CD8-positive, alpha-beta memory T cell (primary cell): Measurements from ENCODE around the gene PIAS3. TPM values are rescaled to one million over a fixed set of nuclear protein-coding genes. Genes with fewer than 3 reads are reported as not detected.

Source experiments
- CTCF ChIA-PET: fragments of 350-600 bp; sonication (Branson Sonifier 250); formaldehyde crosslinking; loops from one replicate; lab custom pipeline; 2021; ENCODE audit warnings: antibody characterized with exemption; lab: Charles Lee
- POLR2A ChIA-PET: fragments of 350-600 bp; sonication (Branson Sonifier 250); formaldehyde crosslinking; loops from one replicate; lab custom pipeline; 2021; ENCODE audit warnings: antibody characterized with exemption; lab: Charles Lee
- DNase-seq, 5 donors: peaks; one replicate each; pipeline versions ENCODE4 v3.0.0 to v3.0.0-alpha.2; 2020 to 2022; ENCODE audit warnings: mixed read lengths in 1 of 5
- H3K27ac ChIP-seq: one replicate; pipeline ENCODE4 v1.7.0; 2013; ENCODE audit warnings: low read depth, mild to moderate bottlenecking, low read length, moderate library complexity
- H3K27me3 ChIP-seq: 2 replicates; pipeline ENCODE4 v1.7.0; 2013; ENCODE audit warnings: low read length, mild to moderate bottlenecking; ENCODE audit not compliant: insufficient read depth, poor library complexity, severe bottlenecking
- H3K36me3 ChIP-seq: 2 replicates; pipeline ENCODE4 v1.7.0; 2013; ENCODE audit warnings: mild to moderate bottlenecking, low read length, moderate library complexity; ENCODE audit not compliant: insufficient read depth
- H3K4me1 ChIP-seq: 2 replicates; pipeline ENCODE4 v1.7.0; 2013; ENCODE audit warnings: mild to moderate bottlenecking, low read length, moderate library complexity; ENCODE audit not compliant: insufficient read depth
- H3K4me3 ChIP-seq: 2 replicates; pipeline ENCODE4 v1.7.0; 2013; ENCODE audit warnings: mild to moderate bottlenecking, low read length
- H3K9me3 ChIP-seq: 2 replicates; pipeline ENCODE4 v1.7.0; 2013; ENCODE audit warnings: mild to moderate bottlenecking, low read length
- H3K27ac Mint-ChIP-seq, 8 donors: one replicate each; pipeline ENCODE4 v1.8.0; 2020 to 2021; ENCODE audit warnings: mixed read lengths in 8 of 8, mild to moderate bottlenecking in 6 of 8, inconsistent platforms in 3 of 8, moderate library complexity in 3 of 8
- H3K27me3 Mint-ChIP-seq, 2 donors: one replicate each; pipeline ENCODE4 v1.8.0; 2020 to 2021; ENCODE audit warnings: mixed read lengths in 2 of 2, mild to moderate bottlenecking in 1 of 2, moderate library complexity in 1 of 2
- H3K36me3 Mint-ChIP-seq, 3 donors: one replicate each; pipeline ENCODE4 v1.8.0; 2020 to 2021; ENCODE audit warnings: mixed read lengths in 3 of 3, inconsistent platforms in 1 of 3, mild to moderate bottlenecking in 1 of 3
- H3K4me1 Mint-ChIP-seq, 3 donors: one replicate each; pipeline ENCODE4 v1.8.0; 2020 to 2021; ENCODE audit warnings: mixed read lengths in 3 of 3, inconsistent platforms in 1 of 3, mild to moderate bottlenecking in 1 of 3
- H3K4me3 Mint-ChIP-seq, 7 donors: one replicate each; pipeline ENCODE4 v1.8.0; 2020 to 2021; ENCODE audit warnings: mixed read lengths in 7 of 7, mild to moderate bottlenecking in 6 of 7, moderate library complexity in 4 of 7, inconsistent platforms in 2 of 7
- H3K9me3 Mint-ChIP-seq, 5 donors: one replicate each; pipeline ENCODE4 v1.8.0; 2020 to 2022; ENCODE audit warnings: mixed read lengths in 5 of 5, mild to moderate bottlenecking in 3 of 5, moderate library complexity in 2 of 5, inconsistent platforms in 1 of 5
- polyA plus RNA-seq: library from polyadenylated mRNA; unstranded; fragments of 300-500 nt; fragmentation: Illumina TruSeq; gene quantifications from one replicate; pipeline ENCODE4 v1.2.3, GENCODE V29; 2021
- total RNA-seq, 2 experiments: library from RNA; stranded (reverse); gene quantifications; one replicate each; pipeline ENCODE4 v1.2.3, GENCODE V29; 2021

PIAS3 gene
- total and polyA plus RNA-seq, 3 experiments from 2014 or later, result 16.7 to 21.2 (median 18.3) TPM

DNA sequence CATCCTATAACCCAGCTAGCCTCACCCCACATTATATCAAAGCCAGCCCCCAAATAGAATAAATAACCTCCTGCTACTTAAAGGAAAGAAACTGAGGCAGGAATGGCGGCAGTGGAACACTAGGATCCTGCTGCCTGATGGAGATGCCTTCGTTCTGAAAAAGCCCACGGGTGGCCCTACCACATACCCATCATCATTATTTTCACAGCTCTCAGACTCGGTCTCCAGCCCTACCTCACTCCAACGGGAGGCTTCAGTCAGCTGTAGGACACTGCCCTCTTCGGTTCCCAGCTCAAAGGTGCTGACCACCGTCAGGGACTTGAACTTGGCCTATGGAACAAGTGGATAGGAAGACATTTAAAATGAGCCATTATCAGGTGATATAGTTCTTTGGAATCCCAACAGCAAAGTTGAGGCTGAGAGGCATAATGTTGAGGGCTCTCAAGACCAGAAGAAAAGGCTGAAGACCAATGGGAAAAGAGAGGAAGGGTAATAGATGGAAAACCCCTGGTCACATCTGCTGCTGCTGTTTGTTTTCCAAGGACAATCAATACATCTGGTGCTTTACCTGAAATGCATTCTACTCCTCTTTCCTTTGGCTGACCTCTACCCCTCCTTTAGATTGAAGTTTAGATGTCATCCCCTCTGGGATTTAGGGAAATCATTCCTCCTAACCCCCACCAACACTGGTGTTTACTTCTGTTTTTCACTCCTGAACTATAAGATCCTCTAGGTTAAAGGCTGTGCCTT, 34.6 kb upstream of the PIAS3 start:
- POLR2A ChIA-PET, result interaction anchor here (1.2 kb wide), 1 partner anchor 11 kb away, joined by 3 read pairs; no protein-coding TSS in a partner anchor
- H3K4me3 Mint-ChIP-seq, result no peak overlapping the region
- H3K4me1 Mint-ChIP-seq, result no peaks in the 10 kb centered on the region
- Histone ChIP-seq H3K27me3 (no peaks in the 10 kb centered on the region), H3K27ac (no peak overlapping the region), H3K4me1 (no peaks in the 10 kb centered on the region), H3K36me3 (no peaks in the 10 kb centered on the region), H3K4me3 (no peak overlapping the region), H3K9me3 (no peaks in the 10 kb centered on the region)
- H3K9me3 Mint-ChIP-seq, result no peaks in the 10 kb centered on the region
- H3K27ac Mint-ChIP-seq, result peak overlapping the region in 1 of 8 donors; percentile 12
- CTCF ChIA-PET, result interaction anchor here (2.2 to 4.8 kb wide), 6 partner anchors 14 to 113 kb away, joined by 6 to 29 read pairs (median 12); partner anchors contain the start of genes ANKRD34A, ITGA10, NUDT17 and POLR3GL
- peaks cover 0 to 6% (median 4%) of the 10 kb centered on the region in 3 donors for H3K36me3 Mint-ChIP-seq
- DNase-seq, result no peak
- H3K27me3 Mint-ChIP-seq, result no peaks in the 10 kb centered on the region

DNA sequence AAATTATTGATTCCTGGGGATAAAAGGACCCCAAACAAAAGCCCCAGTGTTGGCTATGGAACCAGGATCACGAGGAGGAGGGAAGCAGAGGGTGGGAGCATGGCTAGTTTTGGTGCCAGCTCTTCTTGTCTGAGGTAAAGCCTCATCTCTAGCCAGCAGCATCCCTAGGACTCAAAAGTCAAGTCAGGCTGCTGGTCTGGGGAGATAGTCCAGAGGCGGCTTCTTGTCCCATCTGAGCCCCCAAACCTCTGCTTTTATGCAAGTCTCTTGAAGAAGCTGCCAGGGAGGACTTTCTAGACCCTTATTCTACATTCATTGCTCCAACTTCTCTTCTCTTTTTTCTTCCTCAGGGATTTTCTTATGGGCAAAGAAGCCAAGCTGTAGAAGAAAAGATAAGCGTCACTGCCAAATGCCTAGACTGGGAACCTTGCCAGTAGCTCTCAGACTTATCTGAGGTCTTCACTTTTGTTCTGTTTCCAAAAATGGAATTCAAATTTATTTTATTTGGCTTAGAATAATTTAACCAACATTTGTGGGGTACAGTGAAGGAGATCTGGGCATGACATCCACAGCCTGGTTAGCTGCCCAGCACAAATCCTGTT, 33.7 kb upstream of the PIAS3 start:
- POLR2A ChIA-PET, result interaction anchor here (0.7 to 1.2 kb wide), 2 partner anchors 10 to 34 kb away, joined by 3 to 4 read pairs; partner anchors contain the start of gene PIAS3

DNA sequence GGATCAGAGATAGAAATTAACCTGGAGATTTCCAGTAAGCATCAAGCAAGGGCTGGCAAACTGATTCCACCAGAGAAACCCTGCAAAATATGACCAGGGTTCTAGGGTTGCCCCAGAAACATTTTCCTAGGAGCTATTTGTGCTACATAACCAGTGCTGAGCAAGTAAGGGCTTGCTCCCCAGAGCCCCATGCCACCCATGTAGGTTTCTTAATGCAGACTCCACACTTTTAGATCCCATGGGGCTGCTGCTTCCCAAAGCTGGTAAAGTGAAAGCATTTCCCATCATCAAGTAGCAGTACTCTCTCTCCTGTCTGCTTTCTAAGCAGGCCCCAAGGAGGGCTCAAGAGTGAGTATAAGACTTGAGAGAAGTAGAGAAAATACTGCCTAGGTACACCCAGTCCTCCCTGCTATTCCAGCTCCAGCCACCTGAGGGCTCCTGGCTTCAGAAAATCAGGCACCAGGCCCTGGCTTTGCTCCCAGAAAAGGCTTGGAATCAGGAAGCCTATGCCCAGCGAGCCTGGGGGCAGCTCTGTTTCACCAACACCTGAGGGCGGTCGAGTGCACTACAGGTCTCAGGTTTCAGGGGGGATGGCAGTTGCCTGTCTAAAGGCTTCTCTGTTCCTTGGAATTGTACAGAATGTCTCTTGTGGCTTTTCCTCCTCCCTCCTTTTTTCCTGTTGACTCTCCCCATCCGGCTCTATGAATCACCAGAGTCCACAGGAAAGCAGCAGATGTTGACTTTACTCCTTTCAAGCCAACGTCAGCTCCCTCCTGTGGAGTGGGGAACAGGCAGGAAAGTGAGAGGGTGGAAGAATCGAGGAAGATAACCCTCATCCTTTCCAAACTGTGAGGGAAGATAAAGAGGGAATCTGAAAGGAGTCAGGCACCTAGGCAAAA, 33.0 kb upstream of the PIAS3 start:
- H3K27me3 Mint-ChIP-seq, result no peaks in the 10 kb centered on the region
- no peak overlapping the region for H3K4me3 Mint-ChIP-seq
- peak overlapping the region in 1 of 8 donors; percentile 83 for H3K27ac Mint-ChIP-seq
- H3K36me3 ChIP-seq, result no peaks in the 10 kb centered on the region
- no peaks in the 10 kb centered on the region for H3K9me3 Mint-ChIP-seq
- CTCF ChIA-PET, result interaction anchor here (0.6 to 4.8 kb wide), 21 partner anchors 13 to 146 kb away, joined by 3 to 29 read pairs (median 5); partner anchors contain the start of genes ANKRD34A, HJV, ITGA10 and LIX1L
- H3K36me3 Mint-ChIP-seq, result peaks cover 0 to 2% (median 2%) of the 10 kb centered on the region in 3 donors
- DNase-seq, result peak in 4 of 5 donors; percentile 6 to 59 (median 32)
- no peaks in the 10 kb centered on the region for H3K27me3 ChIP-seq
- H3K27ac ChIP-seq, result no peak overlapping the region
- H3K9me3 ChIP-seq, result no peaks in the 10 kb centered on the region
- H3K4me3 ChIP-seq, result no peak overlapping the region
- H3K4me1 ChIP-seq, result no peaks in the 10 kb centered on the region
- POLR2A ChIA-PET, result interaction anchor here (0.6 to 0.7 kb wide), 2 partner anchors 33 to 140 kb away, joined by 4 read pairs; partner anchors contain the start of gene PIAS3
- peaks cover 0 to 1% (median under 1%) of the 10 kb centered on the region in 3 donors for H3K4me1 Mint-ChIP-seq

More for the DNA sequence above, 33.7 kb upstream of the PIAS3 start:
- H3K27ac Mint-ChIP-seq, result peak overlapping the region in 1 of 8 donors; percentile 33
- H3K36me3 ChIP-seq, result no peaks in the 10 kb centered on the region
- peak overlapping the region in 1 of 7 donors; percentile 38 for H3K4me3 Mint-ChIP-seq
- CTCF ChIA-PET, result interaction anchor here (0.6 to 4.8 kb wide), 19 partner anchors 13 to 128 kb away, joined by 3 to 29 read pairs (median 6); partner anchors contain the start of genes ANKRD34A, HJV, ITGA10 and LIX1L
- H3K36me3 Mint-ChIP-seq, result peaks cover 0 to 2% (median 2%) of the 10 kb centered on the region in 3 donors
- no peaks in the 10 kb centered on the region for H3K9me3 Mint-ChIP-seq
- H3K4me1 Mint-ChIP-seq, result no peaks in the 10 kb centered on the region
- H3K27me3 Mint-ChIP-seq, result no peaks in the 10 kb centered on the region
- H3K9me3 ChIP-seq, result no peaks in the 10 kb centered on the region
- no peak overlapping the region for H3K4me3 ChIP-seq
- no peaks in the 10 kb centered on the region for H3K27me3 ChIP-seq
- no peak for DNase-seq
- H3K4me1 ChIP-seq, result no peaks in the 10 kb centered on the region
- no peak overlapping the region for H3K27ac ChIP-seq

DNA sequence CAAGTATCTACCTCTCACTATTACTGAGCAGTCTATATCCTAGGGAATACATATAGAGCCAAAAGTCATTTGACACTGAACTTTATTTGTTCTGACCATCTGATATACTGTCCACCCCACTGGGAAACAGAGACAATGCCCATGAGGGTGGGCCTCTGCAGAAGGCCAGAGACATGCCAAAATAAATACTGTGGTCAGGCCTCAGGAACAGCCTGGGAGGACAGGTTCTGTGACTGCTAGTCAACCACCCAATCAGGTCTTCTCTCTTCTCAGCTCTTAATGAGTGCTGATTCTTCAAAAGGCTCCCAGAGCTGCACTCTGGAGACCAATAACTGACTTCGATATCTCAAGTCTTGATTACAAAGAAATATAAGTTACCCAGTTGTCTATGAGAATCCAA, 32.3 kb upstream of the PIAS3 start:
- Mint-ChIP-seq H3K27me3 (no peaks in the 10 kb centered on the region), H3K4me1 (peaks cover 3 to 6% (median 4%) of the 10 kb centered on the region in 3 donors), H3K4me3 (no peak overlapping the region), H3K27ac (no peak overlapping the region), H3K36me3 (peaks cover 0 to 2% (median 0%) of the 10 kb centered on the region in 3 donors), H3K9me3 (no peaks in the 10 kb centered on the region)
- ChIA-PET POLR2A (interaction anchor here (0.6 kb wide), 1 partner anchor 141 kb away, joined by 4 read pairs; no protein-coding TSS in a partner anchor), CTCF (interaction anchor here (0.6 to 4.8 kb wide), 19 partner anchors 12 to 147 kb away, joined by 3 to 29 read pairs (median 5); partner anchors contain the start of genes ANKRD34A, HJV, ITGA10 and LIX1L)
- Histone ChIP-seq H3K9me3 (no peaks in the 10 kb centered on the region), H3K27ac (no peak overlapping the region), H3K27me3 (no peaks in the 10 kb centered on the region), H3K36me3 (no peaks in the 10 kb centered on the region), H3K4me1 (peaks cover 4% of the 10 kb centered on the region), H3K4me3 (no peak overlapping the region)
- no peak for DNase-seq

DNA sequence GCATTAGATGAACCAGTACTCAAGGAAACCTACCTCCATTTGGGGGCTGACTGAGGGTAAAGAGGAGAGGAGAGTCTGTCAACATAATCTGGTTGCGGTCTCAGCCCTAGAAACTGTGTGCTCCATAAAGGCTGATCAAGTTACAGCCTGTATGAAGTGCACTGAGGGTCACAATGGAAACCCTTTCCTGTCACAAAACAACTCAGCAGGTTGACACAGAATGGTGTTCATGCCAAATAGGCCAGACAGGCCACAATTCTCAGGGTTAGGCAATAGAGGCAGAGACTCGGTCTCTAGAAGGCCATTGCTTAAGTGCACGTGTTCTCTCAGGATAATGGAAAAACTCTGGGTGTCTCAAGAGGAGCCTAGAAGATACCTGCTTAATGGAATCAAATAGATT, 30.8 kb upstream of the PIAS3 start:
- DNase-seq, result no peak
- Histone ChIP-seq H3K27me3 (peaks cover 6% of the 10 kb centered on the region), H3K9me3 (no peaks in the 10 kb centered on the region), H3K36me3 (no peaks in the 10 kb centered on the region), H3K27ac (no peak overlapping the region), H3K4me1 (peaks cover 13% of the 10 kb centered on the region), H3K4me3 (no peak overlapping the region)
- Mint-ChIP-seq H3K9me3 (no peaks in the 10 kb centered on the region), H3K27ac (no peak overlapping the region), H3K36me3 (peaks cover 0 to 2% (median 0%) of the 10 kb centered on the region in 3 donors), H3K27me3 (peaks cover 4 to 7% of the 10 kb centered on the region in 2 donors), H3K4me1 (peaks cover 15 to 18% (median 16%) of the 10 kb centered on the region in 3 donors), H3K4me3 (no peak overlapping the region)
- ChIA-PET CTCF (interaction anchor here (0.7 to 4.8 kb wide), 2 partner anchors 44 to 55 kb away, joined by 3 to 29 read pairs; partner anchors contain the start of gene NUDT17), POLR2A (no interaction called here)

DNA sequence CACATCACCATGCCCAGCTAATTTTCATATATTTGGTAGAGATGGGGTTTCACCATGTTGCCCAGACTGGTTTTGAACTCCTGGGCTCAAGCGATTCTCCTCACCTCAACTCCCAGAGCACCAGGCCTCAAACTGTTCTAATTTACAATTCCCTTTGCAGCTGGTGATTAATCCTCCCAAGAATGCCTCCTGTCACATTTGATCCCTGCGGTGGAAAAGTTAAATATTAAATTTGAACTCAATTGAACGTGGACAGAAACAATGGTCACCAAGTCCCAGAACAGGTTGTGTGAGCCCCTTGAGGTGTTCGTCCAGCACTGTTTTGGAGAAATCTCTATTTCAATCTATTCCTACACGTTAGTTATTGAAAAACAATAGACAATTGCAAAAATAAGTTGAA, 28.8 kb upstream of the PIAS3 start:
- no peak overlapping the region for H3K27ac ChIP-seq
- H3K27me3 ChIP-seq, result peaks cover 18% of the 10 kb centered on the region
- H3K9me3 Mint-ChIP-seq, result no peaks in the 10 kb centered on the region
- H3K4me3 Mint-ChIP-seq, result peak overlapping the region in 3 of 7 donors; percentile 37 to 64 (median 62)
- no peak for DNase-seq
- no peak overlapping the region for H3K4me3 ChIP-seq
- H3K9me3 ChIP-seq, result no peaks in the 10 kb centered on the region
- no peaks in the 10 kb centered on the region for H3K36me3 ChIP-seq
- peaks cover 18 to 22% of the 10 kb centered on the region in 2 donors for H3K27me3 Mint-ChIP-seq
- CTCF ChIA-PET, result interaction anchor here (1.7 kb wide), 1 partner anchor 21 kb away, joined by 3 read pairs; no protein-coding TSS in a partner anchor
- no peaks in the 10 kb centered on the region for H3K36me3 Mint-ChIP-seq
- peaks cover 13% of the 10 kb centered on the region for H3K4me1 ChIP-seq
- H3K27ac Mint-ChIP-seq, result no peak overlapping the region
- POLR2A ChIA-PET, result no interaction called here
- peaks cover 16 to 20% (median 18%) of the 10 kb centered on the region in 3 donors for H3K4me1 Mint-ChIP-seq

DNA sequence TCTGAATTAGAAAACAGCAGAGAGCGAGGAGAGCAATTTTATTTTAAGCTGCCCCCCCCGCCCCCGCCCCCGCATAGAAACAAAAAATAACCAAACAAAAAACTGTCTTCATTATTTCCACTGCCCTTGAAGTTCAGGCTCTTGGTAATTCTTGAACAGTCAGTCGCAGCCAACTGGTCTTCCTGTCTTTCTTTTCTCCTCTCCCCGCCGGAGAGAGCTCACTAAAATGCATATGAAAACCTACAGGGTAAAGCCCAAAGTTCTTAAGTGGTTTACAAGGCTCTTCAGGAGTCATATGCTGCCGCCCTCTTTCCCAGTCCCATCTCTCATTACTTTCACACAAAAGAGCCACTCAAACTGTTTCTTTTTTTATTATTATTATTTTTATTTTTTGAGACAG, 27.9 kb upstream of the PIAS3 start:
- H3K27ac Mint-ChIP-seq, result no peak overlapping the region

More for the DNA sequence above, 27.9 kb upstream of the PIAS3 start:
- H3K36me3 Mint-ChIP-seq, result no peaks in the 10 kb centered on the region
- H3K36me3 ChIP-seq, result no peaks in the 10 kb centered on the region
- no peak overlapping the region for H3K4me3 ChIP-seq
- no peak overlapping the region for H3K27ac ChIP-seq
- DNase-seq, result no peak
- H3K4me1 ChIP-seq, result peaks cover 13% of the 10 kb centered on the region
- H3K4me3 Mint-ChIP-seq, result peak overlapping the region; percentile 57 to 86 (median 70)
- peaks cover 18% of the 10 kb centered on the region for H3K27me3 ChIP-seq
- H3K9me3 Mint-ChIP-seq, result no peaks in the 10 kb centered on the region
- H3K9me3 ChIP-seq, result no peaks in the 10 kb centered on the region
- peaks cover 16 to 20% (median 18%) of the 10 kb centered on the region in 3 donors for H3K4me1 Mint-ChIP-seq
- peaks cover 21 to 24% of the 10 kb centered on the region in 2 donors for H3K27me3 Mint-ChIP-seq
- CTCF ChIA-PET, result interaction anchor here (1.5 to 2.6 kb wide), 3 partner anchors 22 to 91 kb away, joined by 3 to 11 read pairs (median 3); partner anchors contain the start of gene NUDT17
- POLR2A ChIA-PET, result interaction anchor here (0.7 to 1.6 kb wide), 2 partner anchors 77 to 149 kb away, joined by 4 read pairs; partner anchors contain the start of genes ANKRD34A and POLR3GL
